GM23338 (cell line): ENCODE data around the gene ZNF664. TPM values are rescaled to one million over a fixed set of nuclear protein-coding genes. Genes with fewer than 3 reads are reported as not detected.

Experiments used
- ATAC-seq: fragments of 200-7000 bp; cut with Tn5 transposase; 3 replicates; pipeline ENCODE4 v1.9.1; 2020
- DNase-seq: peaks from one replicate; pipeline ENCODE4 v3.0.0-alpha.2; 2015; ENCODE audit warnings: low spot score
- H2AFZ ChIP-seq: fragments of 200-600 bp; sonication (generic); 2 replicates; pipeline ENCODE4 v1.8.0; 2016; ENCODE audit warnings: antibody characterized with exemption, mild to moderate bottlenecking, moderate library complexity
- H3F3A ChIP-seq: fragments of 200-600 bp; sonication (generic); replicated peaks from 2 replicates; pipeline ENCODE4 v1.8.0; 2017; ENCODE audit warnings: antibody characterized with exemption, mixed run types, low read depth
- H3K27ac ChIP-seq: fragments of 200-600 bp; sonication (generic); 2 replicates; pipeline ENCODE4 v1.6.1; 2016; ENCODE audit warnings: low read depth
- H3K27me3 ChIP-seq: fragments of 200-600 bp; sonication (generic); 2 replicates; pipeline ENCODE4 v1.8.0; 2016; ENCODE audit warnings: mild to moderate bottlenecking, mixed run types, moderate library complexity; ENCODE audit not compliant: insufficient read depth
- H3K36me3 ChIP-seq: fragments of 200-600 bp; sonication (generic); 2 replicates; pipeline ENCODE4 v1.8.0; 2016; ENCODE audit warnings: mild to moderate bottlenecking; ENCODE audit not compliant: insufficient read depth
- H3K4me1 ChIP-seq: fragments of 200-600 bp; sonication (generic); 2 replicates; pipeline ENCODE4 v1.8.0; 2016; ENCODE audit warnings: mild to moderate bottlenecking, moderate library complexity; ENCODE audit not compliant: insufficient read depth
- H3K4me2 ChIP-seq: fragments of 200-600 bp; sonication (generic); 2 replicates; pipeline ENCODE4 v1.7.1; 2017; ENCODE audit warnings: mixed run types
- H3K4me3 ChIP-seq: fragments of 200-600 bp; sonication (generic); 2 replicates; pipeline ENCODE4 v1.6.1; 2016; ENCODE audit warnings: mixed run types
- H3K79me2 ChIP-seq: fragments of 200-600 bp; sonication (generic); replicated peaks from 2 replicates; pipeline ENCODE4 v1.8.0; 2017; ENCODE audit warnings: mild to moderate bottlenecking; ENCODE audit not compliant: insufficient read depth
- H3K9me2 ChIP-seq: fragments of 200-600 bp; sonication (generic); 2 replicates; pipeline ENCODE4 v1.8.0; 2017; ENCODE audit not compliant: insufficient read depth
- H4K20me1 ChIP-seq: fragments of 200-600 bp; sonication (generic); replicated peaks from 2 replicates; pipeline ENCODE4 v1.8.0; 2017; ENCODE audit warnings: mild to moderate bottlenecking; ENCODE audit not compliant: insufficient read depth
- H3K27ac Mint-ChIP-seq: 2 replicates; pipeline ENCODE4 v1.8.0; 2020; ENCODE audit warnings: inconsistent platforms, mild to moderate bottlenecking, moderate library complexity, mixed read lengths
- H3K27me3 Mint-ChIP-seq: 3 replicates; pipeline ENCODE4 v1.8.0; 2022; ENCODE audit warnings: low read depth, mild to moderate bottlenecking, moderate library complexity, mixed read lengths, inconsistent platforms; ENCODE audit not compliant: insufficient read depth, poor library complexity
- H3K36me3 Mint-ChIP-seq: 3 replicates; pipeline ENCODE4 v1.8.0; 2021; ENCODE audit warnings: low read depth, mild to moderate bottlenecking, inconsistent platforms, moderate library complexity, mixed read lengths
- H3K4me1 Mint-ChIP-seq: 3 replicates; pipeline ENCODE4 v1.8.0; 2020; ENCODE audit warnings: mild to moderate bottlenecking, inconsistent platforms, mixed read lengths
- H3K4me3 Mint-ChIP-seq: 3 replicates; pipeline ENCODE4 v1.8.0; 2021; ENCODE audit warnings: moderate library complexity, mild to moderate bottlenecking, inconsistent platforms, mixed read lengths
- H3K9me3 Mint-ChIP-seq: 3 replicates; pipeline ENCODE4 v1.8.0; 2020; ENCODE audit warnings: moderate library complexity, mild to moderate bottlenecking, inconsistent platforms, mixed read lengths
- NANOG ChIP-seq: IDR thresholded peaks from 2 replicates; pipeline ENCODE4 v1.6.1; 2016; ENCODE audit warnings: antibody characterized with exemption, borderline replicate concordance
- POLR2AphosphoS5 ChIP-seq: IDR thresholded peaks from 2 replicates; pipeline ENCODE4 v1.6.1; 2016; ENCODE audit warnings: antibody characterized with exemption, low read depth
- STAT1 ChIP-seq: IDR thresholded peaks from one replicate; pipeline ENCODE4 v1.6.1; 2016; ENCODE audit warnings: antibody characterized with exemption; ENCODE audit not compliant: unreplicated experiment
- ZNF114 ChIP-seq: fragments of 250-450 bp; sonication (Bioruptor Pico); IDR thresholded peaks from 2 replicates; pipeline ENCODE4 v1.5.0; 2020; ENCODE audit warnings: mild to moderate bottlenecking, moderate library complexity
- ZNF331 ChIP-seq: fragments of 250-450 bp; sonication (Bioruptor Pico); IDR thresholded peaks from 2 replicates; pipeline ENCODE4 v1.5.0; 2020; ENCODE audit warnings: low read depth, mild to moderate bottlenecking, moderate library complexity
- polyA plus RNA-seq: library from polyadenylated mRNA; unstranded; fragments of >200 nt; fragmentation: Nextera tagmentation; extraction: Ambion mirVana; gene quantifications from 2 replicates; pipeline ENCODE4 v1.2.1, GENCODE V29; 2016
- total RNA-seq: library from RNA; depleted of rRNA; stranded (reverse); fragments of >200 nt; shearing (Covaris generic); gene quantifications from 2 replicates; pipeline ENCODE4 v1.2.3, GENCODE V29; 2014
- TF ChIP-seq, protein P1 (sequence below): IDR thresholded peaks from one replicate; pipeline ENCODE4 v1.6.1; 2018; ENCODE audit warnings: antibody characterized with exemption; ENCODE audit not compliant: unreplicated experiment
- TF ChIP-seq, protein P2 (sequence below): IDR thresholded peaks from 2 replicates; pipeline ENCODE4 v1.6.1; 2016; ENCODE audit warnings: antibody characterized with exemption
- TF ChIP-seq, protein P3 (sequence below), 2 experiments: fragments of 200-600 bp in 1 of 2; sonication (generic) in 1 of 2; conservative IDR thresholded peaks; 2 replicates each; pipeline versions ENCODE4 v1.5.1 to v1.6.1; 2016 to 2017; ENCODE audit warnings: antibody characterized with exemption in 2 of 2, low read depth in 2 of 2, mild to moderate bottlenecking in 2 of 2, moderate library complexity in 1 of 2

ZNF664 gene
- total and polyA plus RNA-seq, 2 experiments from 2014 or later, result 8.1 to 35.2 TPM

DNA sequence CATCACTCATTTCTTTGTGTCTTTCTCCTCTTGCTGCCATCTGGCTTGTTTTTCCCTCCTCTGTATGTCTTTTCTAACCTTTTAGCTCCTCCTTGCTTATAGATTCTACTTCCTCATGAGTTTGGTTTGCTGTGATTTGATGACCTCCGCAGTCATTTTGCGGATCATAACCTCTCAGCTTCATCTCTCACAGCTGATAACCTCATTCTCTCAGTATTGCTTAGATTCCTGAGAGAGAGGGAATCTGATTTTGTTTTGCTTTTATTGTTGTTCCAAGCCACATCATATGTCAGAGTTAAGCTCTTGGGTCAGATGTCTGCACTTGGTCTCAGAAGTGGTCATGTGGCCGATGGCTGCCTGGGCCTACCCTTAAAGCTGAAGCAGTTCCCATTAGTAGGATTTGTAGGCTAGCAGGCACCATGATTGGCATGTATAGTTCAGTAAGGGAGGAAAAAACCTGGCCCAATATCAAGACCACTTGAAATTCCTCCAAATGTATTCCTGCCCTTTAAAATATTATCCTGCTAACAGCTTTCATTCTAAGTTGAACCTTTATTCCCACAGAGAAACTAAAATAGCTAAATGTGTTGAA is 13.5 kb downstream of the ZNF664 start (continued):
- TF ChIP-seq, protein P1, sequence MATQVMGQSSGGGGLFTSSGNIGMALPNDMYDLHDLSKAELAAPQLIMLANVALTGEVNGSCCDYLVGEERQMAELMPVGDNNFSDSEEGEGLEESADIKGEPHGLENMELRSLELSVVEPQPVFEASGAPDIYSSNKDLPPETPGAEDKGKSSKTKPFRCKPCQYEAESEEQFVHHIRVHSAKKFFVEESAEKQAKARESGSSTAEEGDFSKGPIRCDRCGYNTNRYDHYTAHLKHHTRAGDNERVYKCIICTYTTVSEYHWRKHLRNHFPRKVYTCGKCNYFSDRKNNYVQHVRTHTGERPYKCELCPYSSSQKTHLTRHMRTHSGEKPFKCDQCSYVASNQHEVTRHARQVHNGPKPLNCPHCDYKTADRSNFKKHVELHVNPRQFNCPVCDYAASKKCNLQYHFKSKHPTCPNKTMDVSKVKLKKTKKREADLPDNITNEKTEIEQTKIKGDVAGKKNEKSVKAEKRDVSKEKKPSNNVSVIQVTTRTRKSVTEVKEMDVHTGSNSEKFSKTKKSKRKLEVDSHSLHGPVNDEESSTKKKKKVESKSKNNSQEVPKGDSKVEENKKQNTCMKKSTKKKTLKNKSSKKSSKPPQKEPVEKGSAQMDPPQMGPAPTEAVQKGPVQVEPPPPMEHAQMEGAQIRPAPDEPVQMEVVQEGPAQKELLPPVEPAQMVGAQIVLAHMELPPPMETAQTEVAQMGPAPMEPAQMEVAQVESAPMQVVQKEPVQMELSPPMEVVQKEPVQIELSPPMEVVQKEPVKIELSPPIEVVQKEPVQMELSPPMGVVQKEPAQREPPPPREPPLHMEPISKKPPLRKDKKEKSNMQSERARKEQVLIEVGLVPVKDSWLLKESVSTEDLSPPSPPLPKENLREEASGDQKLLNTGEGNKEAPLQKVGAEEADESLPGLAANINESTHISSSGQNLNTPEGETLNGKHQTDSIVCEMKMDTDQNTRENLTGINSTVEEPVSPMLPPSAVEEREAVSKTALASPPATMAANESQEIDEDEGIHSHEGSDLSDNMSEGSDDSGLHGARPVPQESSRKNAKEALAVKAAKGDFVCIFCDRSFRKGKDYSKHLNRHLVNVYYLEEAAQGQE, result no peak
- TF ChIP-seq, protein P2, sequence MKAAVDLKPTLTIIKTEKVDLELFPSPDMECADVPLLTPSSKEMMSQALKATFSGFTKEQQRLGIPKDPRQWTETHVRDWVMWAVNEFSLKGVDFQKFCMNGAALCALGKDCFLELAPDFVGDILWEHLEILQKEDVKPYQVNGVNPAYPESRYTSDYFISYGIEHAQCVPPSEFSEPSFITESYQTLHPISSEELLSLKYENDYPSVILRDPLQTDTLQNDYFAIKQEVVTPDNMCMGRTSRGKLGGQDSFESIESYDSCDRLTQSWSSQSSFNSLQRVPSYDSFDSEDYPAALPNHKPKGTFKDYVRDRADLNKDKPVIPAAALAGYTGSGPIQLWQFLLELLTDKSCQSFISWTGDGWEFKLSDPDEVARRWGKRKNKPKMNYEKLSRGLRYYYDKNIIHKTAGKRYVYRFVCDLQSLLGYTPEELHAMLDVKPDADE, result no peak

DNA sequence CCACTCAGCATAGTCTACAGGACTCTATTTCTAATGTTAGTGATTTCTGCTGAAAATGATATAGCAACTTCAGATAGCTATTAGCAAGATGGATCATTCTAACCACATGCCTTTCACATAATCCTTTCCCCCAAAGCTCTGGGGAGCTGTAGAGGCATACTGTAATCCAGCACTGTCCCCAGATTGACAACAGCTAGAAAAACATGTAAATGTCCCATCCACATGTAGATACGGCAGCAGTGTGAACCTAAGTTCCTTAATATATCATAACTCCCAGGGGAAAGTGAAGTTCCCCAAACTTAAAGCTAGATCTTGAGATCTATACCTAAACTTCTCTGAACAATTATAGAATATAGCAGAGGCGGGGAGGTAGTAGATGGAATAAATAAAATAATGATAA is 14.0 kb downstream of the ZNF664 start:
- no peak overlapping the region for H3K4me2 ChIP-seq
- 0 out of 2 replicates have a peak, but pooled peaks cover 8% of the 10 kb centered on the region for H3K79me2 ChIP-seq
- H3K27me3 ChIP-seq, result no peaks in the 10 kb centered on the region
- no peak for DNase-seq
- Mint-ChIP-seq H3K4me3 (no peak overlapping the region), H3K9me3 (no peaks in the 10 kb centered on the region), H3K4me1 (peaks cover 4% of the 10 kb centered on the region), H3K36me3 (peaks cover 11% of the 10 kb centered on the region; the same call in 2 of the 3 replicates), H3K27ac (no peak overlapping the region), H3K27me3 (no peaks in the 10 kb centered on the region)
- no peaks in the 10 kb centered on the region for H3K36me3 ChIP-seq
- H3K9me2 ChIP-seq, result no peaks in the 10 kb centered on the region
- peaks cover 14% of the 10 kb centered on the region for H4K20me1 ChIP-seq
- H3F3A ChIP-seq, result no peaks in the 10 kb centered on the region
- H3K4me3 ChIP-seq, result no peak overlapping the region
- H3K4me1 ChIP-seq, result no peaks in the 10 kb centered on the region
- H2AFZ ChIP-seq, result no peak overlapping the region
- no peak for ATAC-seq
- no peak overlapping the region for H3K27ac ChIP-seq
- no peak for TF ChIP-seq ZNF331 (CRISPR knock-in tag)
- TF ChIP-seq, protein P1, result no peak
- TF ChIP-seq, protein P2, result no peak
- TF ChIP-seq ZNF114 (CRISPR knock-in tag), result no peak
- TF ChIP-seq POLR2AphosphoS5, result no peak
- TF ChIP-seq NANOG, result no peak
- TF ChIP-seq, protein P3, sequence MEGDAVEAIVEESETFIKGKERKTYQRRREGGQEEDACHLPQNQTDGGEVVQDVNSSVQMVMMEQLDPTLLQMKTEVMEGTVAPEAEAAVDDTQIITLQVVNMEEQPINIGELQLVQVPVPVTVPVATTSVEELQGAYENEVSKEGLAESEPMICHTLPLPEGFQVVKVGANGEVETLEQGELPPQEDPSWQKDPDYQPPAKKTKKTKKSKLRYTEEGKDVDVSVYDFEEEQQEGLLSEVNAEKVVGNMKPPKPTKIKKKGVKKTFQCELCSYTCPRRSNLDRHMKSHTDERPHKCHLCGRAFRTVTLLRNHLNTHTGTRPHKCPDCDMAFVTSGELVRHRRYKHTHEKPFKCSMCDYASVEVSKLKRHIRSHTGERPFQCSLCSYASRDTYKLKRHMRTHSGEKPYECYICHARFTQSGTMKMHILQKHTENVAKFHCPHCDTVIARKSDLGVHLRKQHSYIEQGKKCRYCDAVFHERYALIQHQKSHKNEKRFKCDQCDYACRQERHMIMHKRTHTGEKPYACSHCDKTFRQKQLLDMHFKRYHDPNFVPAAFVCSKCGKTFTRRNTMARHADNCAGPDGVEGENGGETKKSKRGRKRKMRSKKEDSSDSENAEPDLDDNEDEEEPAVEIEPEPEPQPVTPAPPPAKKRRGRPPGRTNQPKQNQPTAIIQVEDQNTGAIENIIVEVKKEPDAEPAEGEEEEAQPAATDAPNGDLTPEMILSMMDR (conservative IDR thresholded peaks at IDR 0.05; ENCODE audit: low read depth in 2 of 2), result no peak
- TF ChIP-seq STAT1, result no peak
